Measurements from ENCODE around the gene SLC20A1. TPM values are rescaled to one million over a fixed set of nuclear protein-coding genes. Genes with fewer than 3 reads are reported as not detected.

The SLC20A1 gene
- polyA plus RNA-seq, 1 experiment = 25.3 TPM

DNA sequence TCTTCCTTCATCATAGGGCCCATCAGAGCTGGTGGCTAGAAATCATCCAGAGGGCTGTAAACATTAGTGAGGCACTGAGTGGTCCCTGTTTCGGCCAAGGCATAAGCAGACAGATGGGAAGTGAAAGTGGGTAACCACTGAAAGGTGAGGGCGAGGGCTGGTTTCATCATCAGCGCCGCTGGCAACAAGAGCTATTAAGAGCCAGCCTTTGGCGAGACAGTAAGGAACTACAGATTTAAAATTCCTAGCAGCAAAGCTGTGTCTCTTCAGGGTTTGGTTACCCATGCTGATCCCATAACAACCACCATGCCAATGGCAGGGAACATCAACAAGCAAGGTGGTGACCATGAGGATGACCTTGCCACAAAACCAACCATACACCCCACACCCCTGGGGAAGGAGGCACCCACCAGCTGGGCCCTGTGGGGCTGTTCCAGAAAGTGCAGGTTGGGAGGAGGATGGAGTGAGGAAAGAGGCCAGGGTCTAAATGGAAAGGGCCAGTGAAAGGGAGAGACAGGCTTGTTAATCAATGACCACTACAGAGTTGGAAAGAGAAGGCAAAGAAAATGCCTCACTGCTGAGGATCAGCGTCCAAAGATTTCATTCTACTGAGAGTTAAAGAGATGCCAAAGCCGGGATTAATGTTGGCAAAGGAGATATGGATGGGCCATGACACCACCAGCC lies 9.0 kb upstream of the SLC20A1 start:
- no peak for TF ChIP-seq CTCF (IDR thresholded peaks at IDR 0.05; ENCODE audit: insufficient read depth, low read depth, low read length)
- no peak for DNase-seq (ENCODE audit: low read depth)
- H3K27me3 ChIP-seq (ENCODE audit: control insufficient read depth, insufficient read depth, low read length) = no peaks in the 10 kb centered on the region
- POLR2A ChIA-PET = interaction anchor here (0.6 to 0.7 kb wide), 2 partner anchors 14 to 630 kb away, joined by 3 to 5 read pairs; no protein-coding TSS in a partner anchor
- CTCF ChIA-PET = interaction anchor here (1.6 to 3.1 kb wide), 2 partner anchors 8 to 89 kb away, joined by 4 to 6 read pairs; no protein-coding TSS in a partner anchor
- no peak overlapping the region for H3K4me3 ChIP-seq (ENCODE audit: low read depth, low read length)
- no peaks in the 10 kb centered on the region for H3K36me3 ChIP-seq (ENCODE audit: control insufficient read depth, insufficient read depth, low read length)

DNA sequence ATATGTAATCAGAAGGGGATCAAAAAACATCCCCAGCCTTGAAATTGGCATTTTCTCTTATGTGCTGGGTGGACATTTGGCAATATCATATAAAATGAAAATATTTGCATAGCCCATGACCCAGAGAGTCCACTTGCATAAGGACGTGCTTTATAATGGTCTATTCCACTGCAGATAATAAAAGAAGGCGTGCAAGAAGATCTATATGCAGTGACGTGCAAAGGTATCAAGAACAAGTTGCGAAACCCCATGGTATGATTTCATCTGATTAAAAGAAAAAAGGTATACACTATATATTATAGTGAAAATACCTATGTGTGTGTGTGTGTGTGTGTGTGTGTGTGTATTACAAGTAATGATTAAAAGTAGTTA lies 8.5 kb upstream of the SLC20A1 start:
- POLR2A ChIA-PET = interaction anchor here (0.7 kb wide), 1 partner anchor 14 kb away, joined by 5 read pairs; no protein-coding TSS in a partner anchor
- TF ChIP-seq CTCF (IDR thresholded peaks at IDR 0.05; ENCODE audit: insufficient read depth, low read depth, low read length) = no peak
- Histone ChIP-seq H3K27me3 (ENCODE audit: control insufficient read depth, insufficient read depth, low read length) (no peaks in the 10 kb centered on the region), H3K36me3 (ENCODE audit: control insufficient read depth, insufficient read depth, low read length) (no peaks in the 10 kb centered on the region), H3K4me3 (ENCODE audit: low read depth, low read length) (no peak overlapping the region)
- DNase-seq (ENCODE audit: low read depth) = no peak
- CTCF ChIA-PET = interaction anchor here (0.6 kb wide), 1 partner anchor 28 kb away, joined by 5 read pairs; no protein-coding TSS in a partner anchor

DNA sequence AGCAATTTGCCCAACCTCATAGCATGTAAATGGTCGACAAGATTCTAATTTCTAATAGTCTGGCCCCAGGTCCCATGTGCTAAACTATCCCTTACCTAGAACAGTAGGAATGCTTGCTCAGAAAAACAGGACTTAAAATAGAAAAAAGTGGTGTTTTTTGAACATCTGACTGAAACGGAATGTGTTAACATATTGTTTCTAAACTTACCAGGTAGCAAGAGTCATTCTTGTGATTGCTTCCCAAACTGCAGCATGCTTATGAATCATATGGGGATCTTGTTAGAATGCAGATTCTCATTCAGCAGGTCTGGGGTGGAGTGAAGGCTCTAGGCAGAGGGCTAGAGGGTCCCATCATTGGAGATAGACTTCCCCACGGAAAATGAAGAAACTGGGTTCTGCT lies 5.8 kb upstream of the SLC20A1 start:
- Histone ChIP-seq H3K36me3 (ENCODE audit: control insufficient read depth, insufficient read depth, low read length) (no peaks in the 10 kb centered on the region), H3K4me3 (ENCODE audit: low read depth, low read length) (no peak overlapping the region), H3K27me3 (ENCODE audit: control insufficient read depth, insufficient read depth, low read length) (no peaks in the 10 kb centered on the region)
- TF ChIP-seq CTCF (IDR thresholded peaks at IDR 0.05; ENCODE audit: insufficient read depth, low read depth, low read length) = no peak
- ChIA-PET CTCF (interaction anchor here (7.3 kb wide), 1 partner anchor 12 kb away, joined by 83 read pairs; no protein-coding TSS in a partner anchor), POLR2A (no interaction called here)
- DNase-seq (ENCODE audit: low read depth) = no peak

DNA sequence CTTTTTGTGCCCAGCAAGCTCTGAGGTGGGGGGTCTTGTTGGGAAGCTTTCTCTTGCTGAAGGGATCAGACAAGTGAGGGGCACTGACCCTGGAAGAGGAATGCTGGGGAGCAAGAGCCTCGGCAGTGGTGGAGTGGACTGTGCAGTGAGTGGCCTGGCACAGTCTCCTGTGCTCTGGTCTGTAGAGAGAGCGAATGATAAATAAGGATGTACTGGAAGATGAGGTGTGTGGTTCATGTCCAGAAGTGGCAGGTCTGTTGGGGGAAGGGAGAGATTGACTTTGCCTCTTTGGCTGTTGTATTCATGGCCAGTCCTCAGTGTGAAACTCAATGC lies 5.3 kb upstream of the SLC20A1 start:
- Histone ChIP-seq H3K4me3 (ENCODE audit: low read depth, low read length) (no peak overlapping the region), H3K27me3 (ENCODE audit: control insufficient read depth, insufficient read depth, low read length) (no peaks in the 10 kb centered on the region), H3K36me3 (ENCODE audit: control insufficient read depth, insufficient read depth, low read length) (no peaks in the 10 kb centered on the region)
- POLR2A ChIA-PET = no interaction called here
- CTCF ChIA-PET = interaction anchor here (7.3 kb wide), 1 partner anchor 12 kb away, joined by 83 read pairs; no protein-coding TSS in a partner anchor
- no peak for DNase-seq (ENCODE audit: low read depth)
- no peak for TF ChIP-seq CTCF (IDR thresholded peaks at IDR 0.05; ENCODE audit: insufficient read depth, low read depth, low read length)

DNA sequence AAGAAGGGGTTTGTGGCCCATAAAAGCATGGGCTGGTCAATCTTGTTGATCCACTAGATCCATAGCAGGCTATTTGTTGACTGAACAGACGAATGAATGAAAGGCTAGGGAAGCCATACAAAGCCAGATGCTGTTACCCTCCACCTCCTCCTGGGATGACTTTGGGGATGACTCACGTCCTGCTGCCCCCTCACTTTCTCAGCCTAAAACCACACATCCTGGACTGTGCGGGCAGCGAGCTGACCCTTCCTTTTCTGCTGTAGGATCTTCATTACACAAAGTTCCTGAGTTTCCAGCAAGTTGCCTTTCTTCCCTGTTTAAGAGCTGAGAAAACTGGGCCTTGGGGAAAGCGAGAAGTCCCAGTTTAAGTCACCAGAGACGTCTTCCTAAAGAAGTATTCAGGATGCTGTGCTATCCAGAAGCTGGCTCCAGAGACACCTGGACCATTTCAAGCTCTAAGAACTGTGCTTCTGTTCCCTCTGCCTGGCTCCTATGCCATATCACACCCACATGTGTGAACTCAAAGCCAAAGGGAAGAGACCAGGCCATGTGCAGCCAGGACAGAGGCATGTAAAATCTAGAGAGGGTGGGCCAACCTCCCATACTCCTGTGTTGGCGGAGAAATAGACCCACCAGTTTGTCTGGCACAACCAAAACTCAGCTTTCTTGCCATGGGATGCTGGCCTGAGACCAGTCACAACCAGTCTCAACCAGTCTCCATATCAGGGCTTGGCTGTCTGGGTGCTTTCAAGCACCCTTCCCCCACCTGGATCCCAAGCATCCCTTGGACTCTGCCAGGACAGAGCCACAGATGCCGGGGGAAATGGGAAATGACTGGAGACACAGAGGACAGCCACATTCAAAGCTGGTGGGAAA lies 4.7 kb upstream of the SLC20A1 start:
- H3K27me3 ChIP-seq (ENCODE audit: control insufficient read depth, insufficient read depth, low read length) = no peaks in the 10 kb centered on the region
- ChIA-PET CTCF (interaction anchor here (7.3 kb wide), 1 partner anchor 13 kb away, joined by 83 read pairs; no protein-coding TSS in a partner anchor), POLR2A (interaction anchor here (0.7 kb wide), 1 partner anchor 51 kb away, joined by 4 read pairs; no protein-coding TSS in a partner anchor)
- no peak overlapping the region for H3K4me3 ChIP-seq (ENCODE audit: low read depth, low read length)
- TF ChIP-seq CTCF (IDR thresholded peaks at IDR 0.05; ENCODE audit: insufficient read depth, low read depth, low read length) = no peak
- peak; percentile 67 for DNase-seq (ENCODE audit: low read depth)
- H3K36me3 ChIP-seq (ENCODE audit: control insufficient read depth, insufficient read depth, low read length) = no peaks in the 10 kb centered on the region

All from BJ (cell line).